Upper lobe of left lung (tissue), 4 donors: Measurements from ENCODE around the gene C1orf122.

Source experiments
- CTCF ChIP-seq, 6 experiments: fragments of 450-650 bp in 4 of 6; fragments of 200-600 bp in 2 of 6; sonication (generic) in 2 of 6; IDR thresholded peaks; one replicate each; pipeline ENCODE4 v1.5.1; 2016 to 2019; ENCODE audit warnings: antibody characterized with exemption in 6 of 6
- POLR2AphosphoS5 ChIP-seq, 2 donors: sonication (generic); formaldehyde crosslinking; IDR thresholded peaks; one replicate each; pipeline ENCODE4 v1.5.1; 2017; ENCODE audit warnings: antibody characterized with exemption in 2 of 2

- TF ChIP-seq CTCF (IDR thresholded peaks at IDR 0.05) = no peak
- no peak for TF ChIP-seq POLR2AphosphoS5 (IDR thresholded peaks at IDR 0.05)
Measured at GRCh38 chr1:37793773-37794371, 13.7 kb upstream of the C1orf122 start, which contains the start of gene MANEAL.
